GM13977 (cell line): ENCODE measurements around the gene KRT84.

Experiments
- DNase-seq: peaks from one replicate; pipeline ENCODE4 v3.0.0; 2012; ENCODE audit warnings: low spot score
- in situ Hi-C: fragments of 300-500 bp; cut with MboI; formaldehyde crosslinking; loops from one replicate; pipeline ENCODE4 v1.12.0; 2022; ENCODE audit warnings: low sequenced_read_pairs, low pct_unique_long_range_greater_than_20kb, mixed read lengths, inconsistent platforms; ENCODE audit not compliant: unreplicated experiment
- TF ChIP-seq, protein P1 (sequence below): IDR thresholded peaks from 2 replicates; pipeline ENCODE4 v1.5.1; 2012; ENCODE audit warnings: mild to moderate bottlenecking, control low read depth; ENCODE audit not compliant: insufficient read depth; ENCODE audit errors: extremely low read depth, missing control alignments

Gene KRT84

DNA sequence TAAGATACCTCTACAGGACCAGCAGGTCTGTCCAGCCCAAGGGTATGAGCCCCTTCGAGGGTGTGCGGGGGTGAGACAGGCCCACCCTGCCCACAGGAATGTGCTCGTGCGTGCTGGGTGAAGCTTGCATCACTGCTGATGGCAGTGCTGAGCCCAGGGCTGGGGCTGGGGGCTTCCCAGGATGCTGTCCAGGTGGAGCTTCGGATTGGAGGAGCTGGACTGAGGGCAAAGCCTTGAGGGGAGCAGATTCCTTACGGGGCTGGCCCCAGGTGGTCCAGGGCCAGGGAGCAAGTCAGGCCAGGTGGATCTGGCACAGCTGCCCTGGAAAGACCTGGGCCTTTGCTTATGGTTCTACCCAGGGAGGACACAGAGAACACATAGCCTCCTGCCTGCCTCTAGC is 15.6 kb downstream of the KRT84 start:
- DNase-seq = no peak
- TF ChIP-seq, protein P1, sequence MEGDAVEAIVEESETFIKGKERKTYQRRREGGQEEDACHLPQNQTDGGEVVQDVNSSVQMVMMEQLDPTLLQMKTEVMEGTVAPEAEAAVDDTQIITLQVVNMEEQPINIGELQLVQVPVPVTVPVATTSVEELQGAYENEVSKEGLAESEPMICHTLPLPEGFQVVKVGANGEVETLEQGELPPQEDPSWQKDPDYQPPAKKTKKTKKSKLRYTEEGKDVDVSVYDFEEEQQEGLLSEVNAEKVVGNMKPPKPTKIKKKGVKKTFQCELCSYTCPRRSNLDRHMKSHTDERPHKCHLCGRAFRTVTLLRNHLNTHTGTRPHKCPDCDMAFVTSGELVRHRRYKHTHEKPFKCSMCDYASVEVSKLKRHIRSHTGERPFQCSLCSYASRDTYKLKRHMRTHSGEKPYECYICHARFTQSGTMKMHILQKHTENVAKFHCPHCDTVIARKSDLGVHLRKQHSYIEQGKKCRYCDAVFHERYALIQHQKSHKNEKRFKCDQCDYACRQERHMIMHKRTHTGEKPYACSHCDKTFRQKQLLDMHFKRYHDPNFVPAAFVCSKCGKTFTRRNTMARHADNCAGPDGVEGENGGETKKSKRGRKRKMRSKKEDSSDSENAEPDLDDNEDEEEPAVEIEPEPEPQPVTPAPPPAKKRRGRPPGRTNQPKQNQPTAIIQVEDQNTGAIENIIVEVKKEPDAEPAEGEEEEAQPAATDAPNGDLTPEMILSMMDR = no peak
- in situ Hi-C loops = no loop called here

DNA sequence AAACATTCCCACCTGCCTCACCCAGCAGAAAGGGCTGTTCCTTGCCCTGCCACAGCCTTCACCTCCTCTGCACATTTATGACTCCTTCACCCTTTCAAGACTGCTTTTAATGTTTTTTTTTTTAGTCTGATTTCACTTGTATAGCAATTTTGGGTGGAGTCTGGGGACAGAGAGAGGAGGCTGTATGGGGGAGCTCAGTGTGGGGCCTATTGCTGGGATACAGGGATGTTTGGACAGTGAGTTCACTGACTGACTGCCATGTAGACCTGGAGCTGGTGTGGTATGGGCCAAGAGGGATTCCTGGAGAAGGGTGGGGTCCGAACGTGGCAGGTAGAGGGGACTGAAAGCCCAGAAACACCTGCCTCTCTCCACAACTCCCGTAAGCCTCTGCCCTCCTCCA is 16.2 kb downstream of the KRT84 start:
- TF ChIP-seq, protein P1 = no peak
- no peak for DNase-seq
- in situ Hi-C loops = no loop called here

DNA sequence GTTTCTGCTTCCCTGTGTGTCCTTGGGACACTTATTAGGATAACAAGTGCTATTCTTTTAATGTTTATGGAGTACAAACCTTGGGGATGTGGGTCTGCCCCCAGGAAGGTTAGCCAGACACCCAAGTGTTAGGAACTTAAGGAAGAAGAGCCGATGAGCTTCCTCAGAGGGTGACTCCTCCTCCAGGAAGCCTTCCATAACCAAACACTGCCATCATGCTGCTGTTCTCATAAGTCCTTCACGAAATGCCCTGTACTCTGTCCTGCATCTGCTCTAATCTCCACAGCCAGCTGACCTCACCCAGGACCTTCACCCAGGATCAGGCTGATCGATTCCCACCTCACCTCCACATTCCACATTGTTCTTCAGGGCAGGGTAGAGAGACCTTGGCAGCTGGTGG is 16.9 kb downstream of the KRT84 start:
- in situ Hi-C loops = no loop called here
- no peak for DNase-seq
- TF ChIP-seq, protein P1 = no peak

DNA sequence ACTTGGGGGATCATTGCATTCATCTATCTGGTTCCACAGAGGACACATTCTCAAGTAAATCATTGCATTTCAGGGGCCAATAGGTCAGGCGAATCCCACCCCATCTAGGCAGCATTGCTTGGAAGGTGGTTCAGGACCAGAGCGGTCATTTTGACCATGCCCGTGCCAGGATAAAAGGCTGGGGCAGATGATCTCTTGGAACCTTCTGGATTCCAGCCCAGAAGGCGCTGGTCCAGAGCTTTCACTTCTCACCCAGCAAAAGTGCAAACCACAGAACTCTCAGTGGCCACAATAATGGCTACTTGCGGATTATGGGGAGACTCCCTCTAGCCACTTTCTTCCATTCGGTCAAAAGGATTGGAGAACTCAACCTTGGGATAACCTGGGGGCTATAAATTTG is 17.6 kb downstream of the KRT84 start:
- in situ Hi-C loops = no loop called here
- TF ChIP-seq, protein P1 = no peak

DNA sequence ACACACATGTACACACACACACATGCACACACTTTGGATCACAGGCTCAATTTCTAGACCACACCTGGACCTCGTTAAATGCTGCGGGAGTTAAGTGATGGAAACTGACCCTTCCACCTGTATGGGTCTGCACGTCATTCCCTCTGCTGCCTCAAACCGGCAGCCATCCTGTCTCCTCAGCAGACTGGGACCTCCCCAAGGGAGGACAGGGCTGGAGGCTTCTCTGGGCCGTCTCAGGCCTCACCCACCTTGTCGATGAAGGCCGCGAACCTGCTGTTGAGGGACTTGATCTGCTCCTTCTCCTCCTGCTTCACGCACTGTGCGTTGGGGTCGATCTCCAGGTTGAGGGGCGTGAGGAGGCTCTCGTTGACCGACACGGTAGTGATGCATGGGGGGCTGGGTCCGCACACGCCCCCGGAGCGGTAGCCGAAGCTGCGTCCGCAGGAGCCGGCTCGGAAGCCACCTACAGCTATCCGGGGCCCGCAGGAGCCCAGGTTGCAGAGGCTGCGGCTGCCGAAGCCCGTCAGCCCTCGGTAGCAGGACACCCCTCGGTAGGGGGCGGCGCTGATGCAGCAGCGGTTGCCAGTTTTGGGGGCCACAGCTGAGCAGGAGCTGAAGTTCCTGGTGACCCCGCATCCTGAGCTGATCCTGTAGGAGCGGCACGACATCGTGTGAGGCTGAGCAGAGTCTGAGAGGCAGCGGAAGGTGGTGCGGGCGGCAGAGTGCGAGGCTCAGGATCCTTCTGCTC is 18.5 kb downstream of the KRT84 start, which contains the start of gene KRT85:
KRT85 (minus strand) TSS at position 744 of the 748 bp plus-strand sequence; CDS start at position 668, 76 bp downstream.
- in situ Hi-C loops = no loop called here
- TF ChIP-seq, protein P1 = no peak
- DNase-seq = no peak

More for the DNA sequence above, 17.6 kb downstream of the KRT84 start:
- no peak for DNase-seq

DNA sequence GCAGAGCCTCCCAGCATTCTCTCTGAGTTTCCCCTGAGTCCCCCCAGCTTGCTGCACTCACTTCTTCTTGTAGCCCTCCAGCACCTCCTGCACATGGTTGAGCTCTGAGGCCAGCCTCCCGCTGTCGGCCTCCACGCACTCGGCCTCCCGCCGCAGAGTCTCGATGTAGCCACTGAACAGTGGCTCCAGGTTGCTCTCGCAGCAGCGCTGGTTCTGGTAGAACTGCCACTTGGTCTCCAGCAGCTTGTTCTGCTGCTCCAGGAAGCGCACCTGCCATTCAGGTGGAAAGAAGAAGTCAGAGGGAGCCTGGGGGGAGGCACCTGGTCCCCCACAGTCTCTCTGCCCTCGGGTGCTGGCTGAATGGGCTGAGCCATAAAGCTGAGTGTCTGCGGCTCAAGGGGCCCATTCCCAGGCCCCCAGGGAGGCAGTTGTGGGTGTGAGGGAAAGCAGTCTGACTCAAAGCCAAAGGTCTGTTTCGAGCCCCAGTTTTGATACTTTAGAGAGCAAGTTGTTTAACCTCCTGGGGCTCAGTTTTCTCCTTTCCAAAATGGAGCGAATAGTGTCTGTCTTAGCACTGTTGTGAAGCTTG is 20.5 kb downstream of the KRT84 start:
- TF ChIP-seq, protein P1 = no peak
- in situ Hi-C loops = no loop called here
- no peak for DNase-seq
